ENCODE measurements around the gene SPC25. TPM values are rescaled to one million over a fixed set of nuclear protein-coding genes. Genes with fewer than 3 reads are reported as not detected.

SPC25 gene
- total and polyA plus RNA-seq, 10 of the 15 experiments (the other 5 are each of a cell fraction or from before 2014, with no cell fraction given), result 18.7 to 61.5 (median 32.0) TPM

DNA sequence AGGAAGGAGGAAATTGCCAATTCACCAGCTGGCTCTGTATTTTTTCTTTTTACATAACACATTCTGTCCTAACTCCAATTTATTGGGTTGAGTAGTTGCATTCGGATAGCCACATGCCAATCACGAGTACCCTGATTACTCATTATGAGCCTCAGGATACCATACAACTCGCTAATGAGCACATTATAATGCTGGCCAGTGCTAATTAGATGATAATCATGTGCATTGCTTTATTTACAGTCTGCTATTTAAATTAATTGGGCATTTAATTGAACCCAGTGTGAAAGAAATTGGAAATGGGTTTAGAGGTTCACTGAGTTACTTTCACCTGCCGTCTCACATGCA, 26.1 kb upstream of the SPC25 start:
- H3K36me3 ChIP-seq (ENCODE audit: control insufficient read depth in 2 of 2, insufficient read depth in 2 of 2, low read length in 1 of 2), result no peaks in the 10 kb centered on the region
- BruUV-seq (replicated peaks), result no TSS peak
- H3K4me2 ChIP-seq (ENCODE audit: control insufficient read depth, insufficient read depth), result no peak overlapping the region
- SMC1A ChIA-PET (ENCODE audit: uncharacterized antibody, unreplicated experiment), result no interaction called here
- TF ChIP-seq RAD51 (IDR thresholded peaks at IDR 0.05), result no peak
- TF ChIP-seq, protein P1, sequence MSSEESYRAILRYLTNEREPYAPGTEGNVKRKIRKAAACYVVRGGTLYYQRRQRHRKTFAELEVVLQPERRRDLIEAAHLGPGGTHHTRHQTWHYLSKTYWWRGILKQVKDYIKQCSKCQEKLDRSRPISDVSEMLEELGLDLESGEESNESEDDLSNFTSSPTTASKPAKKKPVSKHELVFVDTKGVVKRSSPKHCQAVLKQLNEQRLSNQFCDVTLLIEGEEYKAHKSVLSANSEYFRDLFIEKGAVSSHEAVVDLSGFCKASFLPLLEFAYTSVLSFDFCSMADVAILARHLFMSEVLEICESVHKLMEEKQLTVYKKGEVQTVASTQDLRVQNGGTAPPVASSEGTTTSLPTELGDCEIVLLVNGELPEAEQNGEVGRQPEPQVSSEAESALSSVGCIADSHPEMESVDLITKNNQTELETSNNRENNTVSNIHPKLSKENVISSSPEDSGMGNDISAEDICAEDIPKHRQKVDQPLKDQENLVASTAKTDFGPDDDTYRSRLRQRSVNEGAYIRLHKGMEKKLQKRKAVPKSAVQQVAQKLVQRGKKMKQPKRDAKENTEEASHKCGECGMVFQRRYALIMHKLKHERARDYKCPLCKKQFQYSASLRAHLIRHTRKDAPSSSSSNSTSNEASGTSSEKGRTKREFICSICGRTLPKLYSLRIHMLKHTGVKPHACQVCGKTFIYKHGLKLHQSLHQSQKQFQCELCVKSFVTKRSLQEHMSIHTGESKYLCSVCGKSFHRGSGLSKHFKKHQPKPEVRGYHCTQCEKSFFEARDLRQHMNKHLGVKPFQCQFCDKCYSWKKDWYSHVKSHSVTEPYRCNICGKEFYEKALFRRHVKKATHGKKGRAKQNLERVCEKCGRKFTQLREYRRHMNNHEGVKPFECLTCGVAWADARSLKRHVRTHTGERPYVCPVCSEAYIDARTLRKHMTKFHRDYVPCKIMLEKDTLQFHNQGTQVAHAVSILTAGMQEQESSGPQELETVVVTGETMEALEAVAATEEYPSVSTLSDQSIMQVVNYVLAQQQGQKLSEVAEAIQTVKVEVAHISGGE (CRISPR knock-in tag; IDR thresholded peaks at IDR 0.05), result no peak
- TF ChIP-seq ZNF217 (IDR thresholded peaks at IDR 0.05), result no peak
- TF ChIP-seq E2F8 (IDR thresholded peaks at IDR 0.05; ENCODE audit: low read depth, partially characterized antibody), result no peak
- peak; percentile 70 for TF ChIP-seq MTA2 (IDR thresholded peaks at IDR 0.05; ENCODE audit: low read depth)
- H3K9ac ChIP-seq (ENCODE audit: control insufficient read depth, insufficient read depth, low read length), result no peak overlapping the region
- H3K4me3 ChIP-seq, result no peak overlapping the region
- WGBS (ENCODE audit: insufficient coverage, insufficient replicate concordance, low lambda C conversion rate, missing lambda C conversion rate), result 26% methylated on average over 4 of the region's 4 CpGs
- ATAC-seq (no peak), DNase-seq (ENCODE audit: low read depth, low spot score) (no peak), FAIRE-seq (no peak)
- CTCF ChIA-PET, result interaction anchor here (2.0 kb wide), 1 partner anchor 143 kb away, joined by 7 read pairs; no protein-coding TSS in a partner anchor
- in situ Hi-C loops (cut with MboI), result loop anchor here (5.0 kb wide), 1 partner anchor 139 kb away; no protein-coding TSS in a partner anchor
- no peaks in the 10 kb centered on the region for H4K20me1 ChIP-seq (ENCODE audit: control insufficient read depth, insufficient read depth)
- RAD21 ChIA-PET (ENCODE audit: unreplicated experiment), result no interaction called here
- H3K4me1 ChIP-seq (ENCODE audit: control insufficient read depth, insufficient read depth, low read length), result no peaks in the 10 kb centered on the region
- no peak overlapping the region for H2AFZ ChIP-seq (ENCODE audit: control insufficient read depth, low read depth, low read length)
- no peaks in the 10 kb centered on the region for H3K79me2 ChIP-seq (ENCODE audit: control insufficient read depth, insufficient read depth, low read length)
- POLR2A ChIA-PET, result no interaction called here
- intact Hi-C loops (cut with micrococcal nuclease; ENCODE audit: unreplicated experiment), result no loop called here
- H3K9me3 ChIP-seq (replicated peaks; ENCODE audit: control insufficient read depth, insufficient read depth, low read length), result no peaks in the 10 kb centered on the region
- no peak overlapping the region for H3K27ac ChIP-seq (ENCODE audit: control insufficient read depth, insufficient read depth)
- H3K27me3 ChIP-seq (replicated peaks in 1 of 2; ENCODE audit: control insufficient read depth in 2 of 2, insufficient read depth in 2 of 2, low read length in 1 of 2), result peaks cover 5 to 11% of the 10 kb centered on the region in 2 experiments; a peak in 3 of 4 replicates
